H9 (cell line): Measurements from ENCODE around the gene WIPF1. TPM values are rescaled to one million over a fixed set of nuclear protein-coding genes. Genes with fewer than 3 reads are reported as not detected.

Experiments used
- DNase-seq: peaks from one replicate; pipeline ENCODE4 v3.0.0-alpha.2; 2017
- H2AFZ ChIP-seq: one replicate; pipeline ENCODE4 v1.6.1; 2013; ENCODE audit warnings: mild to moderate bottlenecking, low read length, control low read depth, moderate library complexity
- H2AK5ac ChIP-seq: 2 replicates; pipeline ENCODE4 v1.6.1; 2013; ENCODE audit warnings: low read length, control low read depth, mixed read lengths; ENCODE audit not compliant: insufficient read length
- H2BK120ac ChIP-seq: one replicate; pipeline ENCODE4 v1.6.1; 2013; ENCODE audit warnings: low read depth, mild to moderate bottlenecking, low read length, control low read depth, inconsistent platforms; ENCODE audit not compliant: poor library complexity, severe bottlenecking
- H2BK12ac ChIP-seq: 2 replicates; pipeline ENCODE4 v1.6.1; 2013; ENCODE audit warnings: low read length, control low read depth, mixed read lengths, low read depth; ENCODE audit not compliant: insufficient read length
- H2BK15ac ChIP-seq: 2 replicates; pipeline ENCODE4 v1.6.1; 2013; ENCODE audit warnings: low read depth, low read length, control low read depth
- H2BK20ac ChIP-seq: one replicate; pipeline ENCODE4 v1.6.1; 2013; ENCODE audit warnings: low read depth, mild to moderate bottlenecking, low read length, control low read depth, inconsistent platforms; ENCODE audit not compliant: poor library complexity, severe bottlenecking
- H2BK5ac ChIP-seq: 2 replicates; pipeline ENCODE4 v1.6.1; 2013; ENCODE audit warnings: low read length, control low read depth, mixed read lengths; ENCODE audit not compliant: insufficient read length
- H3K14ac ChIP-seq: 2 replicates; pipeline ENCODE4 v1.6.1; 2013; ENCODE audit warnings: low read length, control low read depth; ENCODE audit not compliant: insufficient read depth
- H3K18ac ChIP-seq: 2 replicates; pipeline ENCODE4 v1.6.1; 2013; ENCODE audit warnings: low read depth, mild to moderate bottlenecking, mixed read lengths, low read length, control low read depth; ENCODE audit not compliant: insufficient read length
- H3K23ac ChIP-seq: 2 replicates; pipeline ENCODE4 v1.6.1; 2013; ENCODE audit warnings: low read length, control low read depth, mixed read lengths, low read depth; ENCODE audit not compliant: insufficient read length
- H3K23me2 ChIP-seq: 2 replicates; pipeline ENCODE4 v1.6.1; 2013; ENCODE audit warnings: low read depth, mild to moderate bottlenecking, mixed read lengths, low read length, control low read depth; ENCODE audit not compliant: insufficient read length, poor library complexity, severe bottlenecking
- H3K27ac ChIP-seq: 2 replicates; pipeline ENCODE4 v1.5.1; 2013; ENCODE audit warnings: low read length, control low read depth, mixed read lengths, low read depth; ENCODE audit not compliant: insufficient read length
- H3K27me3 ChIP-seq: 2 replicates; pipeline ENCODE4 v1.6.1; 2013; ENCODE audit warnings: low read length, control low read depth, inconsistent platforms; ENCODE audit not compliant: insufficient read depth
- H3K4ac ChIP-seq: 2 replicates; pipeline ENCODE4 v1.6.1; 2013; ENCODE audit warnings: low read depth, mild to moderate bottlenecking, control low read depth, inconsistent platforms, low read length, moderate library complexity
- H3K4me1 ChIP-seq: 2 replicates; pipeline ENCODE4 v1.6.1; 2013; ENCODE audit warnings: low read length, control low read depth, inconsistent platforms; ENCODE audit not compliant: insufficient read depth
- H3K4me2 ChIP-seq: 2 replicates; pipeline ENCODE4 v1.6.1; 2013; ENCODE audit warnings: low read length, control low read depth, mixed read lengths; ENCODE audit not compliant: insufficient read length, insufficient read depth
- H3K56ac ChIP-seq: 2 replicates; pipeline ENCODE4 v1.6.1; 2013; ENCODE audit warnings: low read depth, mild to moderate bottlenecking, mixed read lengths, low read length, control low read depth; ENCODE audit not compliant: insufficient read length
- H3K79me1 ChIP-seq: 2 replicates; pipeline ENCODE4 v1.6.1; 2013; ENCODE audit warnings: low read depth, mild to moderate bottlenecking, moderate library complexity, low read length, control low read depth, inconsistent platforms; ENCODE audit not compliant: insufficient read depth, poor library complexity, severe bottlenecking
- H3K79me2 ChIP-seq: 2 replicates; pipeline ENCODE4 v1.6.1; 2013; ENCODE audit warnings: low read length, control low read depth, inconsistent platforms; ENCODE audit not compliant: insufficient read depth
- H3K9ac ChIP-seq: 2 replicates; pipeline ENCODE4 v1.6.1; 2013; ENCODE audit warnings: low read length, control low read depth, mixed read lengths; ENCODE audit not compliant: insufficient read length; ENCODE audit errors: extremely low read depth
- H3K9me3 ChIP-seq: one replicate; pipeline ENCODE4 v1.6.1; 2013; ENCODE audit warnings: low read depth, low read length, inconsistent platforms; ENCODE audit not compliant: control insufficient read depth
- H3T11ph ChIP-seq: one replicate; pipeline ENCODE4 v1.6.1; 2013; ENCODE audit warnings: mild to moderate bottlenecking, low read length, control low read depth, inconsistent platforms
- H4K20me1 ChIP-seq: one replicate; pipeline ENCODE4 v1.6.1; 2013; ENCODE audit not compliant: control insufficient read depth, insufficient read length, insufficient read depth
- H4K5ac ChIP-seq: 2 replicates; pipeline ENCODE4 v1.6.1; 2013; ENCODE audit warnings: low read depth, mild to moderate bottlenecking, mixed read lengths, low read length, control low read depth; ENCODE audit not compliant: insufficient read length
- H4K8ac ChIP-seq: replicated peaks from 2 replicates; pipeline ENCODE4 v1.6.1; 2013; ENCODE audit warnings: low read length, control low read depth, mixed read lengths, low read depth; ENCODE audit not compliant: insufficient read length
- H4K91ac ChIP-seq: 2 replicates; pipeline ENCODE4 v1.6.1; 2013; ENCODE audit warnings: low read depth, mild to moderate bottlenecking, moderate library complexity, mixed read lengths, low read length, control low read depth; ENCODE audit not compliant: insufficient read length
- H3K27ac Mint-ChIP-seq, 3 experiments: 2 replicates in 2 of 3; 3 replicates in 1 of 3; pipeline ENCODE4 v1.8.0; 2020 to 2021; ENCODE audit warnings: mixed read lengths in 3 of 3, mild to moderate bottlenecking in 1 of 3, moderate library complexity in 1 of 3
- H3K27me3 Mint-ChIP-seq: 2 replicates; pipeline ENCODE4 v1.8.0; 2021; ENCODE audit warnings: low read depth, mild to moderate bottlenecking, moderate library complexity, mixed read lengths
- H3K36me3 Mint-ChIP-seq, 3 experiments: 2 replicates in 2 of 3; 3 replicates in 1 of 3; pipeline ENCODE4 v1.8.0; 2020 to 2021; ENCODE audit warnings: low read depth in 3 of 3, mixed read lengths in 3 of 3; ENCODE audit not compliant: insufficient read depth in 1 of 3
- H3K4me1 Mint-ChIP-seq, 2 experiments: 2 replicates each; pipeline ENCODE4 v1.8.0; 2020; ENCODE audit warnings: mixed read lengths in 2 of 2
- H3K4me3 Mint-ChIP-seq, 2 experiments: 2 replicates in 1 of 2; 3 replicates in 1 of 2; pipeline ENCODE4 v1.8.0; 2020 to 2021; ENCODE audit warnings: mild to moderate bottlenecking in 2 of 2, mixed read lengths in 2 of 2, moderate library complexity in 1 of 2
- H3K9me3 Mint-ChIP-seq, 2 experiments: 2 replicates in 1 of 2; 3 replicates in 1 of 2; pipeline ENCODE4 v1.8.0; 2020; ENCODE audit warnings: mild to moderate bottlenecking in 2 of 2, mixed read lengths in 2 of 2, moderate library complexity in 1 of 2
- CTCF ChIP-seq: fragments of 200-600 bp; sonication (generic); conservative IDR thresholded peaks from 3 replicates; pipeline ENCODE4 v1.8.0; 2021; ENCODE audit warnings: antibody characterized with exemption, mild to moderate bottlenecking
- WGBS: extraction: QIAGEN DNeasy Blood & Tissue Kit; methylation state at CpG from one replicate; pipeline ENCODE4 v1.1.7; 2013; ENCODE audit warnings: missing lambda C conversion rate, low lambda C conversion rate, mixed read lengths; ENCODE audit not compliant: insufficient read length; ENCODE audit errors: extremely low coverage; 5-methylcytosine and 5-hydroxymethylcytosine counted together
- total RNA-seq: library from RNA; stranded (reverse); gene quantifications from 2 replicates; pipeline ENCODE4 v1.2.1, GENCODE V29; 2021

WIPF1 gene
- total RNA-seq, 1 experiment from 2014 or later: 5.1 TPM

- no CpG with 5 or more reads among the region's 2 CpGs for WGBS
- Histone ChIP-seq H3K23me2 (no peaks in the 10 kb centered on the region), H2AK5ac (no peak overlapping the region), H3K23ac (no peak overlapping the region), H4K91ac (no peak overlapping the region), H2BK120ac (no peak overlapping the region), H3K79me1 (no peaks in the 10 kb centered on the region), H3K9ac (no peak overlapping the region), H3K56ac (no peak overlapping the region), H3K4me1 (no peaks in the 10 kb centered on the region), H4K20me1 (no peaks in the 10 kb centered on the region), H3K14ac (no peak overlapping the region), H4K8ac (no peak overlapping the region), H2BK15ac (no peak overlapping the region), H4K5ac (no peak overlapping the region), H3K4ac (no peak overlapping the region), H3K27me3 (no peaks in the 10 kb centered on the region), H2BK20ac (no peak overlapping the region), H3K27ac (no peak overlapping the region), H3T11ph (no peak overlapping the region), H2AFZ (no peak overlapping the region), H3K4me2 (no peak overlapping the region), H2BK5ac (no peak overlapping the region), H3K18ac (no peak overlapping the region), H3K79me2 (no peaks in the 10 kb centered on the region), H3K9me3 (no peaks in the 10 kb centered on the region), H2BK12ac (no peak overlapping the region)
- Mint-ChIP-seq H3K9me3 (no peaks in the 10 kb centered on the region), H3K27me3 (no peaks in the 10 kb centered on the region; the same call in 1 of the 2 replicates), H3K4me3 (no peak overlapping the region), H3K36me3 (peaks cover 2 to 9% (median 6%) of the 10 kb centered on the region in 3 experiments; a peak in 6 of 7 replicates), H3K27ac (no peak overlapping the region), H3K4me1 (no peaks in the 10 kb centered on the region; a peak in 1 of 4 replicates)
- no peak for DNase-seq
- TF ChIP-seq CTCF: no peak
Measured at GRCh38 chr2:174574657-174575056, 22.9 kb downstream of the WIPF1 start.
